Activated CD8-positive, alpha-beta T cell treated with anti-CD3 and anti-CD28 coated beads, Interleukin-2, amount 10 ng/mL, durations not matched to agents 7 days and 5 days (primary cell): ENCODE results near the gene CCDC197. TPM values are rescaled to one million over a fixed set of nuclear protein-coding genes. Genes with fewer than 3 reads are reported as not detected.

Experiments used
- ATAC-seq: fragments of 150-1000 bp; cut with Tn5 transposase; one replicate; pipeline ENCODE4 v1.10.0; 2021; ENCODE audit warnings: moderate library complexity
- CTCF ChIA-PET: fragments of 350-600 bp; sonication (Branson Sonifier 250); formaldehyde crosslinking; loops from one replicate; lab custom pipeline; 2021; ENCODE audit warnings: antibody characterized with exemption; lab: Charles Lee
- POLR2A ChIA-PET: fragments of 350-600 bp; sonication (Branson Sonifier 250); formaldehyde crosslinking; loops from one replicate; lab custom pipeline; 2021; ENCODE audit warnings: antibody characterized with exemption; lab: Charles Lee
- DNase-seq: peaks from one replicate; pipeline ENCODE4 v3.0.0-alpha.2; 2020
- H3K27ac Mint-ChIP-seq: one replicate; pipeline ENCODE4 v1.8.0; 2021; ENCODE audit warnings: mild to moderate bottlenecking, mixed read lengths
- H3K27me3 Mint-ChIP-seq: one replicate; pipeline ENCODE4 v1.8.0; 2021; ENCODE audit warnings: low read depth, mixed read lengths
- H3K36me3 Mint-ChIP-seq: one replicate; pipeline ENCODE4 v1.8.0; 2021; ENCODE audit warnings: low read depth, mixed read lengths
- H3K4me1 Mint-ChIP-seq: one replicate; pipeline ENCODE4 v1.8.0; 2021; ENCODE audit warnings: low read depth, mixed read lengths
- H3K4me3 Mint-ChIP-seq: one replicate; pipeline ENCODE4 v1.8.0; 2021; ENCODE audit warnings: mild to moderate bottlenecking, mixed read lengths
- H3K9me3 Mint-ChIP-seq: one replicate; pipeline ENCODE4 v1.8.0; 2022; ENCODE audit warnings: mixed read lengths; ENCODE audit not compliant: insufficient read depth
- total RNA-seq, 2 experiments: library from RNA; stranded (reverse); gene quantifications; one replicate each; pipeline ENCODE4 v1.2.3, GENCODE V29; 2021

Gene CCDC197
- total RNA-seq, 2 experiments from 2014 or later = not detected

DNA sequence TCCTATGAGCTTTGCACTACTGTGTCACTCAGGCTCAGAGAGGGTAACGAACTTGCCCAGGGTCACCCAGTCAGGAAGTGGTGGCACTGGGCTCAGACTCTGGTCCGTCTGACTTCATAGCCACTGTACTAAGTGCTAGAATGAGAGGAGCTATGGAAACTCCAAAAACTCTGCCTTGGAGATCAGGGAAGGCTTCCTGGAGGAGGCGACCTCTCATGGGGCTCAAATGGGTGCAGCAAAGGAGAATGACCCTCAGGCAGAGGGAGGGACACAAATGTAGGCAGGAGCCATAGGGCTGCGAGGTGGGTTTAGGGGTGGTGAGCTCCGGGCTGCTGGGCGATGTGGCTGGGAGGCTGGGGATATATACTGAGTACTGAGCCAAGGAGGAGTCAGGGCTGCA lies 3.2 kb downstream of the CCDC197 start:
- Mint-ChIP-seq H3K4me3 (no peak overlapping the region), H3K27ac (no peak overlapping the region), H3K27me3 (peaks cover 12% of the 10 kb centered on the region), H3K36me3 (no peaks in the 10 kb centered on the region), H3K9me3 (no peaks in the 10 kb centered on the region), H3K4me1 (peaks cover 44% of the 10 kb centered on the region)
- ATAC-seq = no peak
- POLR2A ChIA-PET = interaction anchor here (1.1 to 5.6 kb wide), 6 partner anchors 21 to 60 kb away, joined by 3 to 29 read pairs (median 6); no protein-coding TSS in a partner anchor
- no peak for DNase-seq
- CTCF ChIA-PET = interaction anchor here (0.8 to 7.6 kb wide), 17 partner anchors 9 to 136 kb away, joined by 3 to 233 read pairs (median 10); partner anchors contain the start of genes ASB2 and OTUB2

- no peak overlapping the region for H3K4me3 Mint-ChIP-seq
- ATAC-seq (no peak), DNase-seq (no peak)
- H3K27me3 Mint-ChIP-seq = peaks cover 13% of the 10 kb centered on the region
- peaks cover 42% of the 10 kb centered on the region for H3K4me1 Mint-ChIP-seq
- H3K36me3 Mint-ChIP-seq = no peaks in the 10 kb centered on the region
- CTCF ChIA-PET = interaction anchor here (0.6 to 7.6 kb wide), 25 partner anchors 8 to 179 kb away, joined by 3 to 233 read pairs (median 5); partner anchors contain the start of genes ASB2 and OTUB2
- no peak overlapping the region for H3K27ac Mint-ChIP-seq
- POLR2A ChIA-PET = interaction anchor here (1.0 to 5.6 kb wide), 7 partner anchors 9 to 60 kb away, joined by 3 to 29 read pairs (median 5); no protein-coding TSS in a partner anchor
- no peaks in the 10 kb centered on the region for H3K9me3 Mint-ChIP-seq
These were observed 3.9 kb downstream of the CCDC197 start for GRCh38 chr14:94001016-94001415.

DNA sequence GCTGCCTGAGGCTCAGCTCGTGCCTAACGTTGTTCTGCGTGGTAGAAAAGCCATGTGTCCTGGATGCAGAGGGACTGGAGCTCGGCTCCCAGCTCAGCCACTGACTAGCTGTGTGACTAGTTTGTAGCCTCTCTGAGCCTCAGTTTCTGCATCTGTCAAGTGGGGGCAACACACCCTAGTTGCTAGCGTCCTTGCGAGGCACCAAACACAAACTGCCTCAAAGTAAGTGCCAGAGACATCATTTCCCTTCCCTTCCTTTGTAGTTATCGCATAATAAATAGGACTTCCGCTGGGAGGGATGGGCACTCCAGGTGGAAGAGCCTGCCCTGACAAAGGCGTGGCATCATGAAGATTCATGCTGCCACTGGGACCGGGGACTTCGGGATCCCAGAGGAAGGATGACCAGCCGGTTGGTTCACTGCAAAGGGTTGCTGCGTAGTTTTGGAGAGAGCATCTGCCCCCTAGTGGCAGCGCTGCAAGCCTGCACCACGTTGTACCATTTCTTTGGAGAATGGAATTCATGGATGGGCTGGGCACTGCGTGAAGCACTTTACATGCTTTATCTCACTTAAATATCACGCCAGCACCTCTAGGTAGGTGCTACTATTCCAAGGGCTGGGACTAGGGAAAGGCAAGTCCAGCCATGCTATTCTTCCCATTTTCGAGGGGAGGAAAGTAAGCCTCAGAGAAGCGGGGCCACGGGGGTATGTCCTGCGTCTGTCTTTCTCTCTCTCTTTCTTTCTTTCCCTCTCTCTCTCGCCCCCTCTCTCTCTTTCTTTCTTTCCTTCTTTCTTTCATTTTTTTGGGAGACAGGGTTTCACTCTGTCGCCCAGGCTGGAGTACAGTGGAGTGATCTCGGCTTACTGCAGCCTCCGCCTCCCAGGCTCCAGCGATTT lies 4.6 kb downstream of the CCDC197 start:
- ChIA-PET POLR2A (interaction anchor here (1.0 to 5.6 kb wide), 7 partner anchors 10 to 61 kb away, joined by 3 to 29 read pairs (median 5); no protein-coding TSS in a partner anchor), CTCF (interaction anchor here (0.6 to 7.6 kb wide), 29 partner anchors 8 to 178 kb away, joined by 3 to 233 read pairs (median 5); partner anchors contain the start of genes ASB2 and OTUB2)
- ATAC-seq = peak; percentile 83
- Mint-ChIP-seq H3K36me3 (no peaks in the 10 kb centered on the region), H3K27me3 (peaks cover 13% of the 10 kb centered on the region), H3K4me3 (no peak overlapping the region), H3K27ac (peak overlapping the region; percentile 50), H3K4me1 (peaks cover 40% of the 10 kb centered on the region), H3K9me3 (no peaks in the 10 kb centered on the region)
- peak; percentile 70 for DNase-seq

- Mint-ChIP-seq H3K4me1 (peaks cover 38% of the 10 kb centered on the region), H3K4me3 (no peak overlapping the region), H3K27ac (no peak overlapping the region), H3K36me3 (no peaks in the 10 kb centered on the region), H3K9me3 (no peaks in the 10 kb centered on the region), H3K27me3 (peaks cover 13% of the 10 kb centered on the region)
- POLR2A ChIA-PET = no interaction called here
- ATAC-seq (no peak), DNase-seq (no peak)
- CTCF ChIA-PET = interaction anchor here (1.0 to 4.4 kb wide), 10 partner anchors 12 to 150 kb away, joined by 3 to 117 read pairs (median 8); partner anchors contain the start of gene ASB2
These were observed 6.3 kb downstream of the CCDC197 start for GRCh38 chr14:94003397-94003796.

DNA sequence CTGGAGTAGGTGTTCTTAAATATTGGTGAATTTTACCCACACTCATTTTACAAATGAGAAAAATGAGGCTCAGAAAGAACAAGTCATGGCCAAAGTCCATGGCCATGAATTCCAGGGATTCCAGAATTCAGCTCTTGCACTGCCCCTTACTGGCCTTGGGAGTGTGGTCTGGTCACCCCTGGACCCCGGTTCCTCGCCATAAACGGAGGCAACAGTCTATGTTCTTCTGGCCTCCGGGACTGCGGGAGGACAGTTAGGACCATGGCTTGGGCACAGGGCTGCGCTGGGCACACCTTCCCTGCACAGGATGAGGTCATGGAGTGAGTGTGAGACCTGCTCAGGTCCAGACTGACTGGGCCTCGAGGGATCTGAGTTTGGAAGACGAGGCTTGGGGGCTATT lies 6.9 kb downstream of the CCDC197 start:
- no peak for ATAC-seq
- peaks cover 13% of the 10 kb centered on the region for H3K27me3 Mint-ChIP-seq

DNA sequence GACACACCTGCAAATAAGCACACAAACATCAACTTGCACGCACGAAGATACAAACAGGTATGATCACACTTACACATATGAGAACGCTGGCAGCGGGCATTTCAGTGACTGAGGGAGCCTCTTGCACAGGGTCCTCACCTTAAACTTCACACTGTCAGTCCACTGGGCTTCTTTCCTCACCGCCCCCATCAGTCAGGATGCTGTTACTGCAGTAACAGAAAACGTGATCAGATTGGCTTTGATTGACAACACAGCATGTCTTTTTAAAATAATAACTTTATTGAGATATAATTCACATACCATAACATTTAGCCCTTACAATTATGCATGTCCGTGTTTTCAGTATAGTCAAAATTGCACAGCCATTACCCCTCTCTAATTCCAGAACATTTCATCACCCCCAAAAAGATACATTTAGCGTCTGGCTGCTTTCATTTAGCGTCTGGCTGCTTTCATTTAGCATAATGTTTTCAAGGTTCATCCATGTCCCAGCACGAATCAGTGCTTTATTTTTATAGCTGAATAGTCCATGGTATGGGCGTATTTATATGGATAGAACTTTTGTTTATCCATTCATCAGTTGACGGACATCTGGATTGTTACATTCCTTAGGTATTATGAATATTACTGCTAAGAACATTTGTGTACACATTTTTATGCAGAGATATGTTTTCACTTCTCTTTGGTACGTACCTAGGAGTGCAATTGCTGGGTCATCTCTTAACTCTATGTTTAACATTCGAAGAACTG lies 8.4 kb downstream of the CCDC197 start:
- no peak for ATAC-seq
- POLR2A ChIA-PET = interaction anchor here (1.0 kb wide), 2 partner anchors 42 to 66 kb away, joined by 3 read pairs; no protein-coding TSS in a partner anchor
- Mint-ChIP-seq H3K27me3 (peaks cover 16% of the 10 kb centered on the region), H3K4me3 (no peak overlapping the region), H3K27ac (no peak overlapping the region), H3K36me3 (no peaks in the 10 kb centered on the region), H3K4me1 (peaks cover 48% of the 10 kb centered on the region), H3K9me3 (no peaks in the 10 kb centered on the region)
- peak; percentile 50 for DNase-seq
- CTCF ChIA-PET = interaction anchor here (0.5 to 4.4 kb wide), 17 partner anchors 12 to 140 kb away, joined by 3 to 117 read pairs (median 5); partner anchors contain the start of genes ASB2, IFI27L2 and OTUB2

More for the DNA sequence above, 6.9 kb downstream of the CCDC197 start:
- H3K4me3 Mint-ChIP-seq = no peak overlapping the region
- DNase-seq = no peak
- no peaks in the 10 kb centered on the region for H3K9me3 Mint-ChIP-seq
- ChIA-PET POLR2A (no interaction called here), CTCF (interaction anchor here (0.7 to 4.4 kb wide), 14 partner anchors 13 to 134 kb away, joined by 3 to 117 read pairs (median 8); partner anchors contain the start of gene ASB2)
- H3K36me3 Mint-ChIP-seq = no peaks in the 10 kb centered on the region
- H3K4me1 Mint-ChIP-seq = peaks cover 41% of the 10 kb centered on the region
- H3K27ac Mint-ChIP-seq = no peak overlapping the region

- no peaks in the 10 kb centered on the region for H3K9me3 Mint-ChIP-seq
- ChIA-PET POLR2A (interaction anchor here (0.9 kb wide), 1 partner anchor 49 kb away, joined by 3 read pairs; no protein-coding TSS in a partner anchor), CTCF (interaction anchor here (1.5 to 6.1 kb wide), 3 partner anchors 69 to 128 kb away, joined by 3 to 66 read pairs (median 5); partner anchors contain the start of gene IFI27L2)
- peak overlapping the region; percentile 67 for H3K27ac Mint-ChIP-seq
- H3K4me3 Mint-ChIP-seq = peak overlapping the region; percentile 12
- H3K36me3 Mint-ChIP-seq = no peaks in the 10 kb centered on the region
- peaks cover 16% of the 10 kb centered on the region for H3K27me3 Mint-ChIP-seq
- H3K4me1 Mint-ChIP-seq = peaks cover 62% of the 10 kb centered on the region
- ATAC-seq (peak; percentile 53), DNase-seq (peak; percentile 64)
These were observed 11.1 kb downstream of the CCDC197 start for GRCh38 chr14:94008234-94008633.

DNA sequence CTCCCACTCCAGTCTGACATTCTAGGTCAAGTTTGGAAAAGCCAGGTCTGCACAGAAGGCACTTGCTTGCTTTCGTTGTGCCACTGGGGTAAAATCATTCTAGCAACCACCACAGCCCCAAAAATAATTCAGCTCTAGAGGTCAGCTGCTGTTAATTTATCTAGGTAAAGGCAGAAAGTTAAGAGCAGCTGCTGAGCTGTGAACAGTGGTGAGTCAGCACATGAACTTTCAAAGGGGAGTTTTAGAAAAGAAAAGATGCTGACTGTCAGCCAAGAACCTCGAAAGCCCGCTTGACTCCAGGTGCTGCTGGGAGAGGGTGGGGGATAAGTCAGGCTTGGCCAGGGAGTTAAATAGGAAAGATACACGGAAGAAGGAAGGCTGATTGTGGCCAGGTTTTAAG lies 12.7 kb downstream of the CCDC197 start:
- H3K4me1 Mint-ChIP-seq = peaks cover 62% of the 10 kb centered on the region
- ChIA-PET POLR2A (no interaction called here), CTCF (interaction anchor here (1.0 to 6.1 kb wide), 6 partner anchors 9 to 127 kb away, joined by 3 to 66 read pairs (median 4); no protein-coding TSS in a partner anchor)
- DNase-seq (no peak), ATAC-seq (no peak)
- H3K27ac Mint-ChIP-seq = no peak overlapping the region
- H3K9me3 Mint-ChIP-seq = no peaks in the 10 kb centered on the region
- H3K4me3 Mint-ChIP-seq = no peak overlapping the region
- H3K27me3 Mint-ChIP-seq = peaks cover 15% of the 10 kb centered on the region
- H3K36me3 Mint-ChIP-seq = no peaks in the 10 kb centered on the region

- ChIA-PET CTCF (interaction anchor here (1.0 to 6.1 kb wide), 11 partner anchors 8 to 120 kb away, joined by 3 to 66 read pairs (median 4); partner anchors contain the start of gene OTUB2), POLR2A (interaction anchor here (0.6 to 0.9 kb wide), 3 partner anchors 11 to 48 kb away, joined by 3 read pairs; partner anchors contain the start of gene ASB2)
- H3K9me3 Mint-ChIP-seq = no peaks in the 10 kb centered on the region
- DNase-seq = no peak
- ATAC-seq = no peak
- no peak overlapping the region for H3K4me3 Mint-ChIP-seq
- H3K27me3 Mint-ChIP-seq = peaks cover 15% of the 10 kb centered on the region
- H3K4me1 Mint-ChIP-seq = peaks cover 57% of the 10 kb centered on the region
- no peaks in the 10 kb centered on the region for H3K36me3 Mint-ChIP-seq
- no peak overlapping the region for H3K27ac Mint-ChIP-seq
These were observed 13.5 kb downstream of the CCDC197 start for GRCh38 chr14:94010625-94011024.

DNA sequence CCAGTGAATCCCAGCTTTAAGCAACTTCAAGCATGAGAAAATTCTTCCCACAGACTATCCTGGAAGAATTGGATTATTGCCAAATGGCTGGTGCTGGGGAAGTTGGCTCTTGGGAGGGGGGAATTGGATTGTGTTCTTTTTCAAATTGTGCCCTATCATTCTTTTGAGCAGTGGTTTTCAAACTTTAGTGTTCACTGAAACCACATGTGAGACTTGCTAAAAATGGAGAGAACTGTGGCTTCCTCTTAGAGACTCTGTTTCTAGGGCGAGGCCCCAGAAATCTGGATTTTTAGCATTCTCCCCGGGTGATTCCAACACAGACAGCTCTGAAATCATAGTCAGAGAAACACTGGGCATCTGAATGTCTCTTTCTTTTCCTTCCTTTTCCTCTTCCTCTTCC lies 14.7 kb downstream of the CCDC197 start:
- Mint-ChIP-seq H3K4me1 (peaks cover 54% of the 10 kb centered on the region), H3K27me3 (peaks cover 20% of the 10 kb centered on the region), H3K9me3 (no peaks in the 10 kb centered on the region), H3K4me3 (peak overlapping the region; percentile 39), H3K27ac (peak overlapping the region; percentile 81), H3K36me3 (no peaks in the 10 kb centered on the region)
- CTCF ChIA-PET = interaction anchor here (0.8 to 6.1 kb wide), 16 partner anchors 9 to 125 kb away, joined by 3 to 66 read pairs (median 5); partner anchors contain the start of gene OTUB2
- DNase-seq = peak; percentile 57
- POLR2A ChIA-PET = interaction anchor here (0.6 to 1.5 kb wide), 7 partner anchors 14 to 69 kb away, joined by 3 to 6 read pairs (median 3); partner anchors contain the start of genes ASB2, DDX24, IFI27L1 and OTUB2
- ATAC-seq = peak; percentile 81
